22Rv1 (cell line): ENCODE results near the gene SLC27A1.
"Not testable (repeated sequence)": the region's sequence is repeated elsewhere in the genome, so short reads cannot be mapped to it uniquely, and the experiment has no call there.

Experiments used
- H3K27ac ChIP-seq: fragments of 450-650 bp; 2 replicates; pipeline ENCODE4 v1.5.1; 2017
- CTCF ChIP-seq: fragments of 450-650 bp; IDR thresholded peaks from 2 replicates; pipeline ENCODE4 v1.5.1; 2017; ENCODE audit warnings: mild to moderate bottlenecking
- ZFX ChIP-seq: fragments of 450-650 bp; IDR thresholded peaks from 2 replicates; pipeline ENCODE4 v1.6.1; 2017; ENCODE audit warnings: antibody characterized with exemption, borderline replicate concordance

SLC27A1 gene

GRCh38 chr19:17505223-17505622, 34.9 kb downstream of the SLC27A1 start:
- H3K27ac ChIP-seq: no peak overlapping the region
- TF ChIP-seq ZFX (no peak), CTCF (no peak)

GRCh38 chr19:17506745-17507144, 36.4 kb downstream of the SLC27A1 start:
- H3K27ac ChIP-seq: no peak overlapping the region
- no peak for TF ChIP-seq CTCF
- TF ChIP-seq ZFX: no peak

- H3K27ac ChIP-seq: not testable (repeated sequence)
Measured at GRCh38 chr19:17508558-17508933, 38.2 kb downstream of the SLC27A1 start.

- peak overlapping the region; percentile 87 for H3K27ac ChIP-seq
- TF ChIP-seq CTCF (no peak), ZFX (no peak)
Measured at GRCh38 chr19:17510220-17510993, 40.1 kb downstream of the SLC27A1 start.

GRCh38 chr19:17511724-17512573, 41.6 kb downstream of the SLC27A1 start:
- peak overlapping the region; percentile 87 for H3K27ac ChIP-seq
- TF ChIP-seq ZFX (no peak), CTCF (no peak)

GRCh38 chr19:17512574-17512939, 42.2 kb downstream of the SLC27A1 start:
- TF ChIP-seq CTCF (no peak), ZFX (no peak)
- H3K27ac ChIP-seq: no peak overlapping the region; the same call in 1 of the 2 replicates

- no peak for TF ChIP-seq CTCF
- no peak for TF ChIP-seq ZFX
Measured at GRCh38 chr19:17515408-17516149, 45.3 kb downstream of the SLC27A1 start.

More at GRCh38 chr19:17515408-17516149, 45.3 kb downstream of the SLC27A1 start:
- no peak overlapping the region for H3K27ac ChIP-seq
